ENCODE measurements around the gene SLC23A2.
"Not testable (repeated sequence)": the region's sequence is repeated elsewhere in the genome, so short reads cannot be mapped to it uniquely, and the experiment has no call there.

SLC23A2 gene

GRCh38 chr20:5013682-5014447, 12.6 kb upstream of the SLC23A2 start:
- TF ChIP-seq CSRNP3 (CRISPR knock-in tag; IDR thresholded peaks at IDR 0.05) (no peak), ZNF8 (CRISPR knock-in tag; IDR thresholded peaks at IDR 0.05) (no peak), ZC3H10 (CRISPR knock-in tag; IDR thresholded peaks at IDR 0.05) (no peak), ISL1 (CRISPR knock-in tag; IDR thresholded peaks at IDR 0.05) (no peak), BACH2 (CRISPR knock-in tag; IDR thresholded peaks at IDR 0.05; ENCODE audit: borderline replicate concordance) (no peak), ZFP30 (CRISPR knock-in tag; IDR thresholded peaks at IDR 0.05) (no peak), ARNTL (CRISPR knock-in tag; IDR thresholded peaks at IDR 0.05; ENCODE audit: borderline replicate concordance, low read depth) (no peak)

GRCh38 chr20:5008759-5009158, 7.4 kb upstream of the SLC23A2 start:
- TF ChIP-seq RARB (CRISPR knock-in tag; IDR thresholded peaks at IDR 0.05), result no peak
- TF ChIP-seq ZNF8 (CRISPR knock-in tag; IDR thresholded peaks at IDR 0.05), result no peak
- no peak for TF ChIP-seq TSHZ2 (CRISPR knock-in tag; IDR thresholded peaks at IDR 0.05)
- TF ChIP-seq CSDC2 (CRISPR knock-in tag; IDR thresholded peaks at IDR 0.05), result no peak
- no peak for TF ChIP-seq TCF4 (CRISPR knock-in tag; IDR thresholded peaks at IDR 0.05; ENCODE audit: borderline replicate concordance)
- no peak for TF ChIP-seq ISL1 (CRISPR knock-in tag; IDR thresholded peaks at IDR 0.05)
- TF ChIP-seq CREB5 (CRISPR knock-in tag; IDR thresholded peaks at IDR 0.05; ENCODE audit: low read depth), result no peak
- TF ChIP-seq SNAI2 (CRISPR knock-in tag; IDR thresholded peaks at IDR 0.05), result no peak
- TF ChIP-seq ESRRG (CRISPR knock-in tag; IDR thresholded peaks at IDR 0.05), result no peak
- no peak for TF ChIP-seq TOX (CRISPR knock-in tag; IDR thresholded peaks at IDR 0.05; ENCODE audit: borderline replicate concordance)
- no peak for TF ChIP-seq ZNF565 (CRISPR knock-in tag; conservative IDR thresholded peaks at IDR 0.05; ENCODE audit: low read depth)
- no peak for TF ChIP-seq BACH2 (CRISPR knock-in tag; IDR thresholded peaks at IDR 0.05; ENCODE audit: borderline replicate concordance)
- no peak for TF ChIP-seq POU6F1 (CRISPR knock-in tag; IDR thresholded peaks at IDR 0.05; ENCODE audit: borderline replicate concordance, low read depth)
- ATAC-seq, result no peak

More at GRCh38 chr20:5013682-5014447, 12.6 kb upstream of the SLC23A2 start:
- no peak for ATAC-seq

- TF ChIP-seq CREB5 (CRISPR knock-in tag; IDR thresholded peaks at IDR 0.05; ENCODE audit: low read depth) (no peak), TSHZ2 (CRISPR knock-in tag; IDR thresholded peaks at IDR 0.05) (no peak; the same call in 1 of the 2 replicates), ISL1 (CRISPR knock-in tag; IDR thresholded peaks at IDR 0.05) (no peak), ZNF8 (CRISPR knock-in tag; IDR thresholded peaks at IDR 0.05) (no peak), GLIS3 (CRISPR knock-in tag; IDR thresholded peaks at IDR 0.05) (no peak), ZNF565 (CRISPR knock-in tag; conservative IDR thresholded peaks at IDR 0.05; ENCODE audit: low read depth) (no peak)
- ATAC-seq, result no peak
These were observed 4.0 kb upstream of the SLC23A2 start for GRCh38 chr20:5005326-5005725.

GRCh38 chr20:5004825-5005224, 3.5 kb upstream of the SLC23A2 start:
- not testable (repeated sequence) for ATAC-seq

Measured in SK-N-SH treated with all-trans-retinoic acid at 6 μM for 48 hours (cell line).